GM10847 (cell line): ENCODE measurements around the gene FLAD1.

Experiments
- POLR2A ChIP-seq: IDR thresholded peaks from 2 replicates; pipeline ENCODE4 v1.6.1; 2011; ENCODE audit not compliant: insufficient read length; ENCODE audit errors: extremely low read depth

FLAD1 gene

DNA sequence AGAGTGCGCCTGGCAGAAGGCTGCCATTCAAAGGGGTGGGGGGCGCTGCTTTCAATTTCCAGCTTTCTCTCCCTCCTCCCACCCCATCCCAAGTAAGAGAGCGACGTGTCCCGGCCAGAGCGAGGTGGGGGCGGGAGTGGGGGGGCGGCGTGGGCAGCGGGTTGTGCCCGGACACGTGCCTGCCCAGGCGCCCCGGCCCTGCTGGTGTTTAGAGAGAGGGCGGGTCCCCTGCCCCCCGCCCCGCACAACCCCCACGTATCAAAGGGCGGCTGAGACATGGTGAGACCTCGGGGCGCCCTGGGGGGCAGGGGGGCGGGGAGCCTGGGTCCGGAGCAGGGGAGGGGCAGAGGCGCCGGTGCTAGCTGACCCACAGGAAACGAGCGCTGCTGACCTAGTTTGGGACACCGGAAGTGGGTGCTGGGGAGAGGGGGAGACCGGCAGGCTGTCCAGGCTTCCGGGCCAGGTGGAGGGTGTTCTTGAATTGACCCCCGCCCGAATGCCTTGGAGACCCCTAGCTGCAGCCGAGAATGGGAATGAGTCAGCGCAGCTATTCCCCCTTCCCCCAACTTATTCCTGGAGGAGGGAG, 20.7 kb downstream of the FLAD1 start:
- no peak for TF ChIP-seq POLR2A

DNA sequence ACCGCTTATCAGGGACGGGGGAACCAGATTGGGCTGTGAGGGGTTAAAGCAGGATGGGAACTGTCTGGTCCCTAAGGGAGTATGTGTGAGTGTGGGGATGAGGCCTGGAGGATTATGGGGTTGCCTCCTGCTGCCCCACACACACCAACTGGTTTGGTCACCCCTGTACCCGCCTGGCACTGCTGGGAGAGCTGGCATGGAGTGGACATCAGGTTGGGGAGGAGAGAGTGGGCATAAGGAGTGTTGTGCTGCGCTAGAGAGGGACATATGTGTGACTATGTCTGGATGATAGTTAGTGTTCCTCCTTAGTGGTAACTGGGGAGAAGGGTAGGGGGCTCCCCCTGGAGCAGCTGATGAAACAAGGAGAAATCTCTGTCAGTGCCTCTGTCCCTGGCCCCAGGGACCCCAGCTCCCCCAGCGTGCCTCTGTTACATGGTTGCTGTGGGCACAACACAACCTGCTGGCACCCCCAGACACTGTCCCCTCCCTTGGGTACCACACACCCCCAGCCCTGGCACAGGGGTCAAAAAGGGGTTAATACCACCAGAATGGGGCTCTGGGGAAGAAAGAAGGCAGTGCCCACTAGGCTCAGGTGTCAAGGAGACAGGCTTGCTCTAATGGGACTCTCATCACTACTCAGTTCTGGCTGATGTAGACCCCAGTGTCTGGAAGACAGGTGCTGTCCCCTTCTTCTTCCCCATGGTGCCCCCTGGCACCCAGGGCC, 21.4 kb downstream of the FLAD1 start:
- no peak for TF ChIP-seq POLR2A

DNA sequence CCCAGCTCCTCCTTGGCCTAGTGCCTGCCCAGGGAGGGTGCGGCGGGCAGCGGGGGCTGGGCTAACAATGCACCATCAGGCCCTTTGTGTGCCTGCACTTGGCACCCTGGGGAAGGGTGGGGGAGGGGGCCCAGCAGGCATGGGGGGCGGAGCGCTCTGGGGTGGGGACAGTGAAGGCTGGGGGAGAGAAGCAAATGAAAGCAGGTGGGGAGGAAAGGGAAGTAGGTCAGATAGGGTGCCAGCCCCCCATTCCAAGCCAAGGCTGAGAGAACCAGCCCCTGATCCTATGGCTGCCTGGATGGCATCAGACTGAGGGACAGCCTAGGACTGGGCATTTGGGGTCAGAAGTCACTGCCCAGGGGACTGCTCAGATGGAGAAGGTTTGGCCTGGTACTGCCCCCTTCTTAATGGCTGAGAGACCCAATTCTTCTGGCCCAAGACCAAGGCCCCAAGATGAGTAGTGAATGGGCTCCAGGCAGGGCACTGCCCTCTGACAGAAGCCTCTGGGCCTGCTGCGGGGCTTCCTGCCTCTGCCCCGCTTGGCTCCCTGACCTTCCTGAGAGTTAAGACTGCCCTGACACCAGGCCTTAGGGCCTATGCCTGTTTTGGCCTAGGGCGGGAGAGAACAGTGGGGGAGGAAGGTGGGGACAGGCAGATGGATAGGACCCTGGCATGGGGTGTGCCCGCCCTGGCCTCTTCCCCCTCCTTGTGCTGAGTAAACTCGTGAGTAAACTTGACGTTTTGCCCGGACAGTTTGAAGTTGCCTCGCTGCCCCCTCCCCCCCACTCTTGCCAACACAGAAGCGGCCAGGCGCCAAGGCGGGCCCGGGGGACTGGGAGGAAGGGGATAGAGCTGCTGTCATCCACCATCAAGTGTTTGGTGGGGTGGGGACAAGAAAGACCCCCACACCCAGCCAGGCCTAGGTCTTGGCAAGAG, 22.2 kb downstream of the FLAD1 start:
- no peak for TF ChIP-seq POLR2A

DNA sequence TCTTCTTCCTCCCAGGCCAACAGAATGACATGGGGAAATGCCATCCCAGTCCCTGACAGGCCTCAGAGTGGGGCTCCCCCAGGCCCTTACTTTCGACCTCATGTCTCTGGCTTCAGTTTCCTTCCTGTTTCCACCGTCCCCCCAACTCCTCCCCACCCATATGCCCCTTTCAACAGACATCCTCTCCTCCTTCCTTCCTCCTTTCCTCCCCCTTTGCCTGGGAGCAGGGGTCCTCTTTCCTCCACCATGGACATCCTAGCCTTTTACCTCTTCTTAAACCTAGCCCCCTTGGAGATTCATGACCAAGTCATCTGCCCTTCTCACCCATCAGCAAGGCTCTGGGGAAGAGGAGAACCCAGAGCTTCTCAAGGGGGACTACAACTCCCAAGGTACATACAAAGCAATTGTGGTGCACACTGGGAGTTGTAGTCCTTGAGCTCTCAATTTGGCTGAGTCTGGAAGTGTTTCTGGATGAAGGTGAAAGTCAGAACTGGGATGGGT, 23.5 kb downstream of the FLAD1 start:
- TF ChIP-seq POLR2A, result no peak

DNA sequence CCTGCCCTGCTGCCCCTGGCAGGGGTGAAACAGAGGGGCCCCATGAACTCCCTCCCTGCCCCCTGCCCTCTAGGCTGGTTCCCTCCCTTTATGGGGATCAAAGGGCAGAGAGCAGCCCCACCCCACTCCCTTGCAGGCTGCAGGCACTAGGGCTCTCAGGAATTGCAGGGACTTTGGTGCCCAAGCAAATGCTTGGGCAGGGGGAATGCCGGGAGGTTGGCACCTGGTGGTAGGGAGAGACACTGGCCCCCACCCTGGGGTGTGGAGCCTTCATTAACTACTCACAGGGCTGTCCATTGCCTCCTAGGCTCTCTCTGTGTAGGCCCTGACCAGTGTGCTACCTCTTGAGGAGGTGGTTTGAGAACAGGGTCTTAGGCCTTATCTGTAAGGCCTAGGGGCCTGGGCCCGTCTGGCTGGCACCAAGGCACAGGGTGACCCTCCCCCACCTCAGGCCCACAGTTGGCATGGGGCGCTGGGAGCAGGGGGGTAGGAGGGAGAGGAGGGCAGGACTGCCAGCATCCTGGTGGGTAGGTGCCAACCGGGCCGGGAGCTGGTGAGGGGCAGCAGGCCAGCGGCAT, 24.2 kb downstream of the FLAD1 start:
- TF ChIP-seq POLR2A, result no peak

DNA sequence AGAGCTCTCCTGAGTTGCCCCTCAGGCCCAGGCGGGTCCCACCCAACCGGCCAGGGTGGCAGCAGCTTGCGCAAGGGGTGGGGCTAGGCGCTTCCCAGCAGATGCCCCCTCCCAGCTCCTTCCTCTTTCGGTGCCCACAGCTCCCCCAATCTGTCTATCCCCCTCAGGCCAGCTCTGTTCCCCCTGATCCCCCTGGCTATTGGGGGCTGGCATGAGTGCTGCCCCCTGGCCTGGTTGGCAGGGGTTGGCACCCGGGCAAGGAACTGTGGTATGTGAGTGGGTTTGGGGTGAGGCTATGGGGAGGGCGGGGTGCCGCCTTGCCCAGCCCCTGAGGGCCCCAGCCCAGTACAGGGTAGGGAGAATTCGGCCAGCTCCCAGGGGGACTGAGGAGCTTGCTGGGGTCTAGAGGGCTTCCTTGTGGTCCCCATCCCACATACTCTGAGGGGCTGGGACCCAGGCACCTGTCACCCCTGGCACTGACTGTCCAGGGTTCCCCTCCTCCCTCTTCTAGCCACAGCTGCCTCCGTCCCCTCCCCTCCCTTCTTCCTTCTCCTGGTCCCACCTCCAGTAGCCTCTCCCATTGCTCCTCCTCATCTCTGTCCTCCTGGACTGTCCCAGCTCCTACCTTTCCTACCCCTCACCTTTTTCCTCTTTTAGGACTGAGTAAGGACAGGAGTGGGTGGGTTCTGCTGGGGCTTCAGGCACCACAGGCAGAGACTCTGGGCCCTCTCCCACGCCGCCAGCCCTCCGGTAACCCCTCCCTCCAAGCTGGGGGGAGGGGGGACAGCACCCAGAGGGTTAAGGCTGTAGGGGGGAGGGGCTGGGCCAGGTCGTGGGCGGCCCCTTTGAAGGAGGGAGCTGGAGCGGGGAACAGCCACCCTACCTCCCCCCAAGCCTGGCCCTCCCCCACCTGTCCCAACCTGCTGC, 25.1 kb downstream of the FLAD1 start:
- no peak for TF ChIP-seq POLR2A

DNA sequence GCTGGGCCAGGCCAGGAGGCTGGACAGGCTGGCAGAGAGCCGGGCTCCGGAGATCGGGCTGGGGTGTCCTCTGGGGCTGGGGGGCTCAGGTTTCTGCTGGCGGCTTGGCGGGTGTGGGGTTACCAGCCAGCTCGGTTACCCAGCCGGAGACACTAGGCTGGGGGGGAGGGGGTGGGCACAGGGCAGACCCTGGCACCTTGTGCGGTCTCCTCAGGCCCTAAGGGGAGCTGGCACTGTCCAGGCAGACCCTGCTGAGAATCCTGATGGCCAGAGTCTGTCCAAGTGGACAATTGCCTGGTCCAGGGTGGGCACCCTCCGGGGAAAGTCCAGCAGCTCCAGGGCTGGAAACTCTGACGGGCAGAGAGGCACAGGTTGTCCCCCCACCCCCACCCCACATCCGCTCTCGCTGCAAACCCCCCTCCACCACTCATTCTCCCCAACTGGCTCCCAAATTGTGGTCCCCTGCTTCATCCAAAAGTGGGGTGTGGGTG, 26.1 kb downstream of the FLAD1 start:
- no peak for TF ChIP-seq POLR2A

DNA sequence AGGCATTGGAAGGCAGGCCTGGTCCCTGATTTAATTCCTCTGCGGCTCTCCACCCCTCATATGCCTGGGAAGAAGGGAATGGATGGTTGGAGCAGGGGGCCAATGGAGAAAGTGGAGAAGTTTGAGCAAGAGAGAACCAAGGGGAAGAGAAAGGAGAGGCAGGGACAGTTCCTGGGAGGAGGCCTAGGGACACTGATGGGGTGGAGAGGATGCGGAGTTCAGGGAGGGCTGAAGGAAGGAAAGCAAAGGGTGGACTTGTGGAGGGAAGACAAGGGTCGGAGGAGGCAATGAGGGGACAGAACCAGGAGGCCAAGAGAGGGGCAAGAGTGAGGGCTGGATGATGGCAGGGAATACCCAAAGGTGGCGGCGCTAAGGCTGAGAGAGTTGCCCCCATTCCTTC, 26.6 kb downstream of the FLAD1 start:
- TF ChIP-seq POLR2A, result no peak

DNA sequence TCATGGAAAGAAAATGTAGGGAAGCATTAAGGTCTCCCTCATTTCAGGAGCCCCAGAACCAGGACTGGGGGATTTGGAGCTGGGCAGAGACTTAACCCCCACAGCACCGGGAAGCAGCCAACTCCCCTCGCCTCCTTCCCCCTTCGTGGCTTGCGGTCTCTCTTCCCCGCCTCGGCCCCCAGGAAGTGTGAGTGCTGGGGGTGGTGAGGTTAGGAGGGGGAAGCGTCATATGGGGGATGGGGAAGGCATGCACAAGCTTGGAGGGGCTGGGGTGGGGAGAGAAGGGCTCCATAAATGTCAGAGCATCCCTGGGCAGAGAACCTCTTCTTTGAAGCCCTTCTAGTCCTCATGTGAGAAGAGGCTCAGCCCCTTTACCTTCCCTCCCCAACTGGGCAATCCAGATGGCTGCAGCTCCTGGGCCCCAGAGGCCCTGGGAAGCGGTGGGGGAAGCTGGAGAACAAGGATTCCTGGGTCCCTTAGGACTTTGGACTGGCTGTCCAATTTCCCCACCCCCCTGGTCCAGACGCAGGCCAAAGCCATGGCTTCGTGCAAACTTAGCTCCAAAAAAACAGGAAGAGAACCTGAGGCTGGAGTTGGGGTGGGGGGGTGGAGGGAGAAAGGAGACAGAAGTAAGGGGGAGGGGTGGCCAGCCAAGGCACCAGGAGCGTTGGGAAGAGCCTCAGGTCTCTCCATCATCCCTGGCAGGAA, 27.2 kb downstream of the FLAD1 start:
- no peak for TF ChIP-seq POLR2A

DNA sequence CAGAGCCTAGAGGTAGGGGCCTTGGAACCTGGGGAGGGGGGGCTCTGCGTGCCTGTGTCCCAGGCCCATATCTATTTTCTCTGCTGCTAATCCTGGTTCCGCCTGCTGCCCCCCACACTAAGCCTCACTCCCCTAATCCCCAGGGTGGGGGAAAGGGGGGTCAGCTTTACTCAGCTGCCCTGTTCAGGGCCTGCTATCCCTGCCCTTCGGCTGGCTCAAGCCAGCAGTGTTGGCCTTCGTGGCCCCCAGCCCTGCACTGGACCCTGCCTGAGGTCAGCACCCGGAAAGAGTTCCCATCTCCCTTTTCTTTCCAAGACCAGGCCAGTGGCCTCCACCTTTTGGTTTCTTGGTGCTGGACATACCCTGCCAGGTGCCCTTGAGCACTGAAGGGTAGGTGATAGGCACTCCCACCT, 27.9 kb downstream of the FLAD1 start:
- no peak for TF ChIP-seq POLR2A

DNA sequence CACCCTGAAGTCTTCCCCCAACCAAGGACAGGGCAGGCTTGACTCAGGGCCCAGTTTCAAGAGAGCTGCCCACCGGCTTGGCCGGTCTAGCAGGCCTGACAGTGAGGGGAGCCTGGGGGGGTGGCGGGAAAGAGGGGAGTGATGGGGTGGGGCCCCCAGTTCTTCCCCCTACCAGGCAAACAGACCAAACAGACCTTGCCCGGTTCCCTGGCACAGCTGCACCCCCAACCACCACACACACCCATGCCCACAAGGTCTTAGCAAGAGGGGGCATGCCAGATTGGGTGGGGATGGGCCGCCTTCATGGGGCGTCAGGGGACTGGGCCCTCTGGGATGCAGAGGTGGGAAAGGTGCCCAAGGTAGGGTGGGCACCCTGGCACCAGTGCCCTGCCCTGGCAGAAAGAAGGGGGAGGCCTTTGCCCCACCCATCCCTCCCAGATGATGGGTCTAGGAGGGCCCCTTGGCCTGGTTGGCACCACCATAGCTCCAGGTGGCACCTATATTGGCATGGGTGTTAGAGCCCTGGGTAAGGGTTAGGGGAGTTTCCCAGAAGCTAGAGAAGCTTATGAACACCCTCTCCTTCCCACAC, 28.4 kb downstream of the FLAD1 start:
- no peak for TF ChIP-seq POLR2A

DNA sequence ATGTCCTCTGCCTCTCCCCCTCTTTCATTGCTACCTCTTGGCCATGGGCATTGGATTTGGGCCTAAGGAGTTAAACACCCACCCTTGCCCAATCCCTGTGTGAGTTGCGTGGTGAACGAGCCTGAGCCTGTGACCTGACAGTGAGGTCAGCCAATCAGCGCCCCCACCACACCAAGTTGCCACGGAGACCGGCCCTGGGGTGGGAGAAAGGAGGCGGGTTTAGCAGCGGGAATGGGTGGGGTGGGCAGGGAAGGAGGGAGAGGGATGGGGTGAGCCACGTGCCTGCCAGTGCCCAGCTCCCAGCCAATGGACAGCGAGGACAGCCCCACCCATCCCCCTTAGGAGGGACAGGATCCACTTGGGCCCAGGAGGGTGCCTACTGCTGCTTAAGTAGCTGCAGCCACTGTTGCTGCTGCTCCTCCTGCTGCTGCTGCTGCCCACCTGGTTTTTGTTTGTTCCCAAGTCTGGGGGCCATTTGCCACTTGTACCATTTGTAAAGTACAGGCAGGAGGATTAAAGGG, 28.9 kb downstream of the FLAD1 start:
- no peak for TF ChIP-seq POLR2A
